HS-27A (cell line): ENCODE measurements around the gene FZR1.
"Not testable (repeated sequence)": the region's sequence is repeated elsewhere in the genome, so short reads cannot be mapped to it uniquely, and the experiment has no call there.

Source experiments
- DNase-seq: peaks from one replicate; pipeline ENCODE4 v3.0.0-alpha.2; 2012; ENCODE audit warnings: low read depth, missing footprints

Gene FZR1

DNA sequence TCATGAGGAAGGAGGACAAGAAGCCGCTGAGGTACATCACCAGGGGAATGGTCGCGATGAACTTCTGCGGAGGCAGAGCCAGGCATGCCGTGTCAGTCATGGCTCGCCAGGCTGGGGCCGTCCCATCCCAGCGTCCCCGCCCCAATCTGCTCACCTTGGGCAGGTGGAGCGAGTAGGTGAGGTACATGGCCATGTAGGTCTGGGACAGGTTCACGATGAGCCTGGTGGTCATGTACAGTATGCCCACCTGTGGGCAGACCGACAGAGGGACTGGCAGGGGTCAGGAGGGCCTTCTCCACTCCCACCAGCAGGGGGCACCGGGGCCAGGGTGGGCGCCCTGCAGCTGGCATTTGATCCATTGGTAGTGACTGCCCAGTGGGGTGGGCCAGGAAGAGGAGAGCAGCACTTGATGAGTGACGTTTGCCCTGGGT is 41.2 kb downstream of the FZR1 start:
- no peak for DNase-seq

DNA sequence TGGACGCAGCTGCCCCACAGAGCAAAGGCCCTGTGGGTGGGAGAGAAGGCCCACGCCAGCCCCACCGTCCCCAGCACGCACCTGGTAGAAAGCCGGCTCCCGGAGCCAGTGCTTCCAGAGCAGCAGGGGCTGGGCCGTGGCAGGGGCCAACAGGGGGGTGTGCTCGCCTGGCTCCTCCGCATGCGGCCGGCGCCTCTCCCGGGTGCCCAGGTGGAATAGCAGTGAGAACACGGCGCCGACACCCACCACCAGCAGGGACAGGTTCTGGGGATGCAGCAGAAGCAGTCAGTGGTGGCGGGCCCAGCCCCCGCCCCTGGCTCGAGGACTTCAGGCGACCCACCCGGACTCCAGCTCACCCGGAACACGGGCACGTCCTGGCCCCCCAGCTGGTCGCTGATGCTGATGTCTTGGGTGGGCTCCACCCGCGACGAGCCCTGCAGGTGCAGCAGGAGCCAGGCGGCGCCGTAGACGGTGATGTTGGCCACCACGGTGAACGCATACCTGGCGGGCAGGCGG is 41.7 kb downstream of the FZR1 start:
- no peak for DNase-seq

GRCh38 chr19:3548606-3549005 is 42.5 kb downstream of the FZR1 start:
- no peak for DNase-seq

- DNase-seq = no peak
These were observed 43.7 kb downstream of the FZR1 start for GRCh38 chr19:3549816-3550215.

GRCh38 chr19:3550947-3551791 is 45.1 kb downstream of the FZR1 start:
- DNase-seq = no peak

- no peak for DNase-seq
These were observed 45.6 kb downstream of the FZR1 start for GRCh38 chr19:3551792-3552095.

- no peak for DNase-seq
These were observed 48.4 kb downstream of the FZR1 start for GRCh38 chr19:3554254-3555083.

DNA sequence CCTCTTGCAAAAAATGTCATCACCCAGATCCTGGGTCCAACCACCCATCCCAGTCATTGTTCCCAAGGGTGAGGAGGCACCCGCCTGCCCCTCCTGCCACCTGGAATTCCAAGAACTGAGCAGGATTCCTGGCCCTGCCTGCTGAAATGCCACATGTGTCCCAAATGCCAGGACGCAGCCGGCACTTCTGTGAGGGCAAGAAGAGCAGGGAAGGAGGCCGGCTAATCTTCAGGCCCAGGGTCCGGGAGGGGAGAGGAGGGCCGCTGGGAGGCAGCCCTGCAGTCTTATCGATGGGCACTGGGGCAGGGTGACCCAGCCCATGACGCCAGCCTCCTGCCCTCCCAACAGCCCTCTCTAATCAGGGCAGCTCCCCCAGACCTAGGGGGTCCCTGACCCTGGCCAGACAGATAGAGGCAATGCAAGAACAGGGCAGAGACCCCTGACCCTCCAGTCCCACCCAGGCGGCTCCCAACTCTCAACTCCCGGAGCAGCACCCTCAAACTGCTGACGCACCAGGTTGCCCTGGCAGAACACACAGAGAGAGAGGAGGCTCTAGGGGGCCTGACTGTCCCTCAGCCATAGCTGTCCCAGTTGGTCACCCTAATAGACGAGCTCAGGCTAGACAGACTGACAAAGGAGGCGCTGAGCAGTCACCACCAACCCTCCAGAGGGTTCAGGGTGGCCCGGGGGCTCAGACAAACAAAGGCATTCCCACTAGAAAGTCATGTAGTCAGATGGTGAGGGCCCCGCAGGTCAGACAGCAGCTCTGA is 49.7 kb downstream of the FZR1 start:
- DNase-seq = no peak

- no peak for DNase-seq
These were observed 50.4 kb downstream of the FZR1 start for GRCh38 chr19:3556423-3556977.

- no peak for DNase-seq
These were observed 50.9 kb downstream of the FZR1 start for GRCh38 chr19:3556978-3557460.

GRCh38 chr19:3557461-3558248 is 51.5 kb downstream of the FZR1 start, which contains the start of gene MFSD12:
TSS of gene MFSD12 (minus strand) at chr19:3557586. CDS start at chr19:3557403, 183 bp downstream.
- DNase-seq = peak; percentile 56

- no peak for DNase-seq
These were observed 57.8 kb downstream of the FZR1 start for GRCh38 chr19:3563709-3564524.

DNA sequence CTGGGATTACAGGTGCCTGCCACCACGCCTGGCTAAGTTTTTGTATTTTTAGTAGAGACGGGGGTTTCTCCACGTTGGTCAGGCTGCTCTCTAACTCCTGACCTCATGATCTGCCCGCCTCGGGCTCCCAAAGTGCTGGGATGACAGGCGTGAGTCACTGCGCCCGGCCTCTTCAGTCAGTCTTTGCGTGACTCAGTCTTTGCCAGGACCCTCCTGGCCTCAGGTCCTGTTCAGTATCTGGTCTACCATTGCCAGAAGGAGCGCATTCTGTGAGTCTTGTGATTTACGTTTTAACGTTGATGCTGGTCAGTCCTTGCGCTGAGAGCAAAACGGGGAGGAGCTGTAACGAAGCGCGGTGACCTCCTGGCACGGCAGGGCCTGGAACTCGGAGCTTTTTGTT is 59.0 kb downstream of the FZR1 start:
- no peak for DNase-seq

DNA sequence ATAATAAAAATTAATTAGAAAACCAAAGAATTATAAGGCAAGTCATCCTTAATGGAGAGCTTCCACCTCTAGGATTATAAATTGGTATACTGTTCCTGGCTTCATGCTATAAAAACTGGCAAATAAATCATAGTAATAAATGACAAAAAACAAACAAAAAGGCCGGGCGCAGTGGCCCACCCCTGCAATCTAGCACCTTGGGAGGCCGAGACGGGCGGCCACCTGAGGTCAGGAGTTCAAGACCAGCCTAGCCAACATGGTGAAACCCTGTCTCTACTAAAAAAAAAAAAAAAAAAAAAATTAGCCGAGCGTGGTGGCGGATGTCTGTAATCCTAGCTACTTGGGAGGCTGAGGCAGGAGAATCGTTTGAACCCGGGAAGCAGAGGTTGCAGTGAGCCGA is 63.9 kb downstream of the FZR1 start:
- DNase-seq = not testable (repeated sequence)

- no peak for DNase-seq
These were observed 64.5 kb downstream of the FZR1 start for GRCh38 chr19:3570606-3571011.

DNA sequence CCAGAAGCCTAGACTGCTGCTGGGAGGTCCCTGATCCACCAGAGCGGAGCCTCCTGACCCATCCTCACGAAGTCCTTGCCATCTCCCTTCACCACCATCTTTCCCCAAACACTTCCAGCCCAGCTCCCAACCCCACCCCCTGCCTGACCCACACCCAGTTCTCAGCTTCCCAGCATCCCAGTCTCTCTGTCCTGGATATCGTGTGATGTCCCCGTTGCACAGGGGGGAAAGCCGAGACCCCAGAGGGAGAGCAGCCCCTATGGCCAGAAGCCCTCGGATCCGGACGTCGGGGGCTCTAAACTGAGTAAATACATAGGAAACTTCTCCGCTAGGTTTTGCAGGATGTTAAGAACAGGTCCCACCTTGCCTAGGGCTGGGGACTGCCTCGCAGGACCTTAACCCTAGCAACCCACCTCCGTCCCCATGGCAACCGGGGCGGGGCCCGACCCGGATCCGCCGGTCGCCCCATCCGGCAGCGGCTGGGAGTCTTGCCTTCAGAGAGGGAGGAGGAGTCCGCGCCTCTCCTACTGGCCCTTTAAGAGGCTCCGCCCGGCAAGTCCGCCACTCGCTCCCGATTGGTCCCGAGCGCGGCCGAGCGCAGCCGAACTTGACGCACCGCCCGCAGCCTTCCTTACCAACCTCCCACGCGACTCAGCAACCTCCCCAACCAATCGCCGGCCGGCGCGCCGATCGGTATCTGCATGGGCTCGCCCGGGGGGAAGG is 66.2 kb downstream of the FZR1 start:
- peak; percentile 90 for DNase-seq

GRCh38 chr19:3572855-3573161 is 66.7 kb downstream of the FZR1 start, which contains the start of gene HMG20B:
TSS of gene HMG20B (plus strand) at chr19:3572944. CDS start at chr19:3573310, 366 bp downstream.
- no peak for DNase-seq

DNA sequence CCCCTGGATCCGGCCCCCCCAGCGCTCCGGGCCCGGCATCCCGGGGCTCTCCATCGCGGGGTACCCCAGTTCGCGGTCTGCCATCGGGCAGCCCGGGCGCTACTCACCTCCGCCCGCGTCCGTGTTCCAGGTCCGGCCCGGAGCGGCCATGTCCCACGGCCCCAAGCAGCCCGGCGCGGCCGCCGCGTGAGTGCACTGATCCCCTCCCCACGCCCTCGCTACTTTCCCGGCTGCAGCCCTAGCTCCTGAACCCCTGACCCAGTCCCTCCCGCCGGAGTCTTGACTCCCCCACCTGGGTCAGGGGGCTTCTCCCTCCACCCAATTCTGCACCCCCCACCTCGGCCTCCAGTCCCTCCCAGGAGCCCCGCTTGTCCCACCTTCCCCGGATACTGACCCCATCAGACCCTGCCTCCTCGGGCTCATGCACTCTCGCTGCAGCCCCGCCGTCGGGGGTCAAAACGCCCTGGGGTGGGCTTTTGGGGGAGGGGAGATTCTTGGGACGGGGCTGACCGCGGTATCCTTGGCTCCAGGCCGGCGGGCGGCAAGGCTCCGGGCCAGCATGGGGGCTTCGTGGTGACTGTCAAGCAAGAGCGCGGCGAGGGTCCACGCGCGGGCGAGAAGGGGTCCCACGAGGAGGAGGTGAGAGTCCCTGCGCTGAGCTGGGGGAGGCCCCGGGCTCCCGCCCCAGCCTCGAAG is 67.2 kb downstream of the FZR1 start:
- no peak for DNase-seq
